AG08395 (cell line): ENCODE results near the gene RERG.
"Not testable (repeated sequence)": the region's sequence is repeated elsewhere in the genome, so short reads cannot be mapped to it uniquely, and the experiment has no call there.

Experiments used
- DNase-seq: peaks from one replicate; pipeline ENCODE4 v3.0.0; 2012; ENCODE audit warnings: mixed read lengths, low spot score

Gene RERG

DNA sequence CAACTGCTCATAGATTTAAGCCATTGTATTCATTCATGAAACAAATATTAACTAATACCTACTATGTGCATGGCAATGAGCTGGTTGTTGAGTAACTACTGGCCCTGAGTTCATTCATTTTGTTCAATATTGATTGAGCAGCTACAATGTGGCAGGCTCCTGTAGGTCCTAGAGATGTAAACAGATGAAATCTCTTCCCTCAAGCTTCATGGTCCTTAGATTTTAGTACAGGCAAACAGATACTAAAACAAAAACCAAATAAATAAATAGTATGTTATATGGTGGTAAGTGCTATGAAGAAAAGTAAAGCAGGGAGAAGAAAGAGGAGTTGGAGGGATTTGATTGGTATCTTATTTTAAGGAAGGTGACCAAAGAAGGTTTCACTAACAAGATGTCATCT lies 77.8 kb downstream of the RERG start:
- DNase-seq, result no peak

DNA sequence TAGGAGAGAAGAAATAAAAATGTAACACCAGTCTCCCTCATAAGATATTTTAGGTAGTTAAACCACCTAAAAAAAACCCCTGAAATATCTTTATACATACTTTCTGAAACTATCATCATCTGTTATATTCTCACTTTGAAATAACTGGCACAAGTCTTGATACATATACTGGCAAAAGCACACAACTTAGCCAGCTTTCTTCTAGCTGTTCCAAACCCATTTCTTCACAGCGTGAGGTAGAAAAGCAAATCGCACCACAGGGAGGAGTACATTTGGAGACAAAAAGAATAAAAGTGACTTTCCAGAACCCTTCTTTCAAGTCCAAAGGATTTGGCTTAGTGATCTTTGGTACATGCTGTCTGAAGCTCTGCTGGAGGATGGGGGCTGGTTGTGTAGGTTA lies 78.5 kb downstream of the RERG start:
- no peak for DNase-seq

DNA sequence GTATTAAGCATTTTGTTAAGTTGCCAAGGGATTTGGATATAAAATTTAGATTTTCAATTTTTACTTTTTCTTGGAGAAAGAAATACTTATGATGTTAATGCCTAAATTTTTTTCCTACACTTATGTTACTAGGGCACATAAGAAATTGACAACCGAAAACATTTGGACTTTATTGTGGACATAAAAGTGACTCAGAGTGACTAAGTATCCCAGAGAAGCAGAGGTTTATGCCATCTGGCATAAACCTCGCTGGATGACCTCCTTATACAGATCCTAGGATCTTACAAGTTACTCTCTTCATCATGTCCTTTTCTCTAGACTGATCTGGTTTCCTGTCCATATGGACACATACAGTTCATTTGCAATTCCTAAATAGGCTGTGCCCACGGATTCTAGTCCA lies 89.8 kb downstream of the RERG start:
- DNase-seq, result peak; percentile 59

DNA sequence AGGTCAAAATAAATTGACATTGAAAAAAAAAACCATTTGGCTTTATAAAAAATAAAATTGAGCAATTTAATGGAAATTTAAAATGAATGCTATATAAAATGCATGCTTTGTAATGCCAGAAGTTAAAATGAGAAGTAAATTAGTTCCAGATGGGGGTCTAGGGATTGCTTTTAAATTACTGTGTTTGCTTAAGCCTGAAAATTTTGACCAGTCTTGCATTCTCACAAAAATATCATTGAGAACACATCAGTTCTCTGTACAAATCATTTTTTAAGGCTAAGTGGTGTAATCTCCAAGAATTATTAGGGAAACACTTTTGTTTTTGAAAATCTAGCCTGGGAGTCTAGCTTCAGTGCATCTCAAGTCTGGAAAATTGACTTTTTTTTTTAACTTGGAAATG lies 90.7 kb downstream of the RERG start:
- DNase-seq, result no peak

DNA sequence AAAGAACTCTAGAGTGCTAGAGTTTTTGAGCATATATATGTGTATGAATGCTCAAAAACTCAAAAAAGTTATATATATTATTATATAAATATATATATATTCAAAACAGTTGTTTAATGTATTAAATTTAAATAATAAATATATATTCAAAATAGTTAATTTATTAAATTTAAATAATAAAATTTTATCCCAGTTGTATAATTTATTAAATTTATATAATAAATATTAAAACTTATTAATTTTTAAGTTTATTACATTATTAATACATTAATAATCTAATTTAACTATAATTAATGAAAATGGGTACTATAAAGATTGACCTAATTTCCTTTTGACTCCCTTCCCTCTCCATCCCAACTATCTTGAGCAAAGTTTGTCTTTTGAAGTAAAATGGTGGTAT lies 97.8 kb downstream of the RERG start:
- no peak for DNase-seq

DNA sequence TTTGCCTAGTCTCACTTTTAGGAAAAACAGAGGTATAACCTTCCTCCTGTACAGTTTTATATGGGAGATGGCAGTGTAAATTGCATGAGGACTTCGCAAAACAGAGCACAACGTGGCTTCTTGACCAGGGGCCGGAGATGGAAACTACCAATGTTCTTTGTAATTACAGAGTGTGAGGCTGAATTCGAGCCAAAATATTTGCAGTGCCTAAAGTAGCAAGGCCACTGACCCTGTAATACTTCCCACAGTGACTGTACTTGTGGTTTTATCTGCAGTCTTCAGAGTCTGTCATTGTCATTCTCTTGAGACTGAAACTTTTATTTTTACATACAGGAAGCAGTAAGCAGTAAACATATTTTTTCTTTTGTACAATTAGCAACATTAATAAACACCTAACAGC lies 98.9 kb downstream of the RERG start:
- no peak for DNase-seq

DNA sequence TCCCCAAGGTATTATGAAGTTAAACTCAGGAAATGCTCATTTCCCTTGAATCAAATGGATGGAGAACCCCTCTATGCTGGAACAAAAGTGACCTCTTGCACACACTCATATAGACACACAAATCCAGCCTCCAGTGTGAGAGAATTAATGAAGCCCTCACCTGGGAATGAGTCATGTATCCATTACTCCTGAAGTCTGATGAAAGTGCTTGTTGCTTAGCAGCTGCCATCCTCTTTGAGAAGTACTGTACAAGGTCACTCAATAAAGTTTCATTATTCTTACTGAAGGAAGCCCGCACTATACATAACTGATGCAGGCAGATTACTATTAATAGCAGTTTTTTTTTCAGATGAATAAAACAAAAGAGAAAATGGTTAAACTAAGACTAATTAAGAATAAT lies 102.3 kb downstream of the RERG start:
- no peak for DNase-seq

DNA sequence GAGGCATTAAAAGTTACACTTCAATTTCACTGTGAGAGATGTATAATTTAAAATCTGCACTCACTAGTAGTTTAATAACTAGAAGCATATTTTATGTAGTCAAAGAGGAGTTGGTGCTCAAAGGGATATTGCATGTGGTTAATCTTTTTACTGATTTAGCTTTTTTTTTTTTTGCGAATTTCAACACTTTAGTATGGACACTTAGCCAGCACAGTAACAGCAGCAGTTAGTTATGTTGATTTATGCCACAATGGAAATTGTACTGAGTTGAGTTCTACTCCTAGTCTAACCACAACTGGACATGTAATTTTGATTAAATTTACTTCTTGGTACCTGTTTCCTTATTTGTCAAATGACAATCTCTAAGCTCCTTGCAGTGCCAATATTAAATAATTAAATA lies 104.2 kb downstream of the RERG start:
- no peak for DNase-seq

DNA sequence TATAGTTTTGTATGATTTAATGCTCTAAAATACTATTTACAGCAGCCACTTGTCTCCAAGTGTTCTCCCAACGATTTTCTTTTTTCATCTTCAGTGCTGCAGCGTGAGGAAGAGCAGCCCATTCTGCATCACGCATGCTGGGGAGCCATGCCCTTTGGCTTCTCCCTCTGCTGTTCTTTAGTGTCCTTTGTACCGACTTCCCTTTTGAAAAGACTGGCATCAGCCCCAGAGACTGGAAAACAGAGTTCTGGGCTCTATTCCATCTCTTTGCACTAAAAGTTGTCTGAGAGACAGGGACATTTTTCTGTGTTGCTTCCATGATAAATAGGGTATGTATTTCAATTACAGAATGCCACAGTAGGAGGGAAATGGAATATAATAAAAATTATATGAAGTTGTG lies 105.1 kb downstream of the RERG start:
- no peak for DNase-seq

DNA sequence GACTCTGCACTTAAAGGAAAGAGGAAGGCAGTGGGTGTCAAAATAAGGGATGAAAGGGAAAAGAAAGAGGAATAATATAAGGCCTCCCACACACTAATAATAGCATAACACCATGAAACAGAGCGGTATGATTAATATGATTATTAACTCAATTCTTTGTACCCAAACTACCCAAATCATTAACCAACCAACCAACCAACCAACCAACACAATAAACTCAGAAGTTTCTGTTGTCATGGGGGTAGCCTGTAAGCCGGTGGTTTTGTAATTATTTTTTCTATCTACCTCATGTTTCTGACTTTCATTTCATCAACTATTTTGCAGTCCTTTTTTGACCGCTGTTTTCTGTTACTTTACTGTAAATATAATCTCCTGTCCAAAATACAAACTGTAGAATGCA lies 105.8 kb downstream of the RERG start:
- no peak for DNase-seq

DNA sequence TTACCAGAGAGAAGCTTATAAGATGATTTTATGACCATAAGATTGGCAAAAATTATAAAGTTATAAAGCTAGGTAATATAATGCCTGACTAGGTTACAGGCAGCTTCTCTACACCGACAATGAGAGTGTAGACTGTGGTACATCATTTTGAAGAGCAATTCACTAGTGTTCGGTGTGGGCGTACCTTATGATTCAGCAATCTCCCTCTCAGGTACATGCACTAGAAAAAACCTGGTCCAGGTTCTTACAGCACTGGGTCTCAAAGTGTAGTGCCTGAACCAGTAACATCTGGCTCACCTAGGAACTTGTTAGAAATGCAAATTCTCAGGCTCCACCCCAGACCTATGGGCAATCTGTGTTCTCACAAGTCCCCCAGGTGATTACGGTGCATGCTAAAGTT lies 106.7 kb downstream of the RERG start:
- no peak for DNase-seq

DNA sequence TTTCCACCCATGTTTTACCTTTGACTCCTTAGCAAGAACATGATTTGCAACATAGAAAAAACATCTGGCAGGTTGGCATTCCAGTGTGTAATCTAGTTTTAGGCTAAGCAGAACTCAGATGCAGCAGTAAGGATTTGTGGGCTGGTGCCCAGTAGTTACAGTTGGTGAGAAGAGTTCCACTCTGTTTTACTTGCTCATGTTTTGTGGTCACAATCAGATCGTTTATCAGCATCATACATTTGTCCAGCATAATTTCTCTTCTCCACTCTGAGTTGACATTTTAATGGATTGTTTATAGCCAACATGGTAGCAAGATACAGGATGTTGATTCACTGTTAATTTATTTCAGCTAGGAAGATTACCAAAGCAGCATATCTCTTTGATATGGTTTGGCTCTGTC lies 128.4 kb downstream of the RERG start:
- DNase-seq, result no peak

DNA sequence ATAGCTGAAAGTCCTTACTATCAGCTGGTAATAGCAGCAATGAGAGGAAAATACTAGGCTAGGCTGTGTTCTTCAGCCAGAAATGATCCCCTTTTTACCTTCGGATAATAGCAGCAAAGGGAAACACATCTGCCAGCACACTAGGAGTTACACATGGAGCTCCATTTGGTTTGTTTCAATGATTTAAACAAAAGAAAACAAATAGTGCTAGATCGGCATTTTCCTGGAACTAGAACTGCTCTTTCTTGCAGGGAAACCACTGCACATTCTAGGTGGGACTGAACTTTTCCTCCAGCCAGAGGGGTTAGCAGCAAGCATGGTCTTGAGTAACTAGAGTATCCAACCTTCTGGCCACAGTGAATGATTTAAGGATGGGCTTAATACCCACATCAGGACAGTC lies 130.8 kb downstream of the RERG start:
- no peak for DNase-seq

DNA sequence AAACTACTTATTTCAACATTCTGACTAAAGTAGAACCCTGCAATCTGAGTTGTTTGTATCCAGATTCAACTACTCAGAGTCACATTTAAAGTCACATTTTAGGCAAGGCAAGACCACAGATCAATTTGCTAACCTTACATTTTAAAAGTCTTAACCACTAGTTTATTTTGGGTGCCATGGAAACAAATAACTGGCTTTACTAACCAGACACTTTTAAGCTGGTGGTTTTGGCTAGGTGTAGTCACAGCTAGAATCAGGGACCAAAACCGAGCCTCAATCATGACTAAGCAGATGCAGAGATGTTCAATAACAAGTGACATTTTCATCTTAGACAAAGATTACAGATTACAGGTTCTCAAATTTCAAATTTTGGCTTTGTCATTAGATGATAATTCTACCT lies 133.1 kb downstream of the RERG start:
- no peak for DNase-seq

DNA sequence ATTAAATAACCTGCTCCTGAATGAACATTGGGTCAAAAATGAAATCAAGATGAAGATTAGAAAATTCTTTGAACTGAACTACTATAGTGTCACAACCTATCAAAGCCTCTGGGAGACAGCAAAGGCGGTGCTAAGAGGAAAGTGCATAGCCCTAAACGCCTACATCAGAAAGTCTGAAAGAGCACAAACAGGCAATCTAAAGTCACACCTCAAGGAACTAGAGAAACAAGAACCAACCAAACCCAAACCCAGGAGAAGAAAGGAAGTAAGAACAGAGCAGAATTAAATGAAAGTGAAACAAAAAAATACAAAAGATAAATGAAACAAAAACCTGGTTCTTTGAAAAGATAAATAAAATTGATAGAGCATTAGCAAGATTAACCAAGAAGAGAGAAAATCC lies 143.5 kb downstream of the RERG start:
- not testable (repeated sequence) for DNase-seq

DNA sequence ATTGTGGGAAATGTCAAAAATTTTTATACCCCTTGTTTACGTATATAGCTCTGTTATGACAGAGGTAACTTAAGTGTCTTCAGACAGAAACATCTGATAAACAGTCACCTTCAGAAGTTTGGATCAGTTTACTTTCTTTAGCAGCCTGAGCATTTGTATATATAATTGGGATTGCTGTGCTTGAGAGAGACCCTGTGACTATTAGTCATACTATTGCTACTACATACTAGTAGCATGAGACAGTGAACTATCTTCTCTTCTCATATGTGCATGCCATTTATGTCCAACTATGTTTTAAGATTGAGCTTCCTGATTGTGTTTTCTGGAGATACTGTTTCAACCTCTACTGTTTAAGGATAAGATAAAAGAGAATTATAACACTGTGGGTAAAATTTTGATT lies 146.9 kb downstream of the RERG start:
- DNase-seq, result no peak

DNA sequence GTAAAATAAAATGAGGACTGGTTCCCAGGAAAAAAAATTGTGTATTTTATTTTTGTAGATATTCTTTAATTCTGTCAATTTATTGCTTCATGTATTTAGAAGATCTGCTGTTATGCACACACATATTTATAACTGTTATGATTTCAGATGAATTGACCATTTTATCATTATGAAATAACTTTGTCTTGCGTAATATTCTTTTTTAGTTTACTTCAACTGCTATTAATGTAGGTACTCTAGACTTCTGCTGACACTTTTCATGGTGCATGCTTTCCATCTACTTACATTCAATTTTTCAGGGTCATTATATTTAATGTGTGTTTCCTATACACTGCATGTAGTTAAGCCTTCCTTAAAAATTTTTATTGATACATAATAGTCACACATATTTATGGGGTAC lies 162.1 kb downstream of the RERG start:
- no peak for DNase-seq
